Body of pancreas (tissue), 4 donors: ENCODE results near the gene RPS21.

Source experiments
- POLR2A ChIP-seq, 3 donors: fragments of 450-650 bp; IDR thresholded peaks; one replicate each; pipeline ENCODE4 v1.6.1; 2016; ENCODE audit warnings: antibody characterized with exemption in 3 of 3, mild to moderate bottlenecking in 2 of 3
- TF ChIP-seq, protein P1 (sequence below), 7 experiments: fragments of 450-650 bp in 4 of 7; fragments of 200-600 bp in 3 of 7; sonication (generic) in 3 of 7; IDR thresholded peaks; one replicate each; pipeline ENCODE4 v1.5.1; 2016 to 2019; ENCODE audit warnings: antibody characterized with exemption in 7 of 7

DNA sequence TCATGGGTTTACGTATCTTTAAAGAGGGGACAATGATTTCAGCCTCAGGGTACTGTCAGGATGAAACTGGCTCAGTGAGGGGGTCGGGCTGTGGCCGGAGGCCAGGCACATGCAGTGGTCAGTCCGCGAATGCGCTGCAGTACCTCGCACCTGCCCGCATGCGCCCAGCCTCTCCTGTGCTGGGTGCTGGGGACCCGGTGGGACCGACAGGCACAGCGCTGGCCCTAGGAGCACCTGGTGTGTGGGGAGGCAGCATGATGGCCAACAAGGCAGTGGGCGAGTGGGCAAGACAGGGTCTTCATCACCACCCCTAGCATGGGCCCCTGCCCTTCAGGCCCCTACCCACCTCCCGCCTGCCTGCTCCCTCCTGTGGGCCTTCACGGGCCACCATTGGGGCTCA is 21.2 kb downstream of the RPS21 start:
- TF ChIP-seq, protein P1, sequence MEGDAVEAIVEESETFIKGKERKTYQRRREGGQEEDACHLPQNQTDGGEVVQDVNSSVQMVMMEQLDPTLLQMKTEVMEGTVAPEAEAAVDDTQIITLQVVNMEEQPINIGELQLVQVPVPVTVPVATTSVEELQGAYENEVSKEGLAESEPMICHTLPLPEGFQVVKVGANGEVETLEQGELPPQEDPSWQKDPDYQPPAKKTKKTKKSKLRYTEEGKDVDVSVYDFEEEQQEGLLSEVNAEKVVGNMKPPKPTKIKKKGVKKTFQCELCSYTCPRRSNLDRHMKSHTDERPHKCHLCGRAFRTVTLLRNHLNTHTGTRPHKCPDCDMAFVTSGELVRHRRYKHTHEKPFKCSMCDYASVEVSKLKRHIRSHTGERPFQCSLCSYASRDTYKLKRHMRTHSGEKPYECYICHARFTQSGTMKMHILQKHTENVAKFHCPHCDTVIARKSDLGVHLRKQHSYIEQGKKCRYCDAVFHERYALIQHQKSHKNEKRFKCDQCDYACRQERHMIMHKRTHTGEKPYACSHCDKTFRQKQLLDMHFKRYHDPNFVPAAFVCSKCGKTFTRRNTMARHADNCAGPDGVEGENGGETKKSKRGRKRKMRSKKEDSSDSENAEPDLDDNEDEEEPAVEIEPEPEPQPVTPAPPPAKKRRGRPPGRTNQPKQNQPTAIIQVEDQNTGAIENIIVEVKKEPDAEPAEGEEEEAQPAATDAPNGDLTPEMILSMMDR (IDR thresholded peaks at IDR 0.05), result no peak
- TF ChIP-seq POLR2A (IDR thresholded peaks at IDR 0.05), result no peak
